GDM1 (cell line): ENCODE measurements around the gene C3.
"Not testable (repeated sequence)": the region's sequence is repeated elsewhere in the genome, so short reads cannot be mapped to it uniquely, and the experiment has no call there.

Source experiments
- DNase-seq: peaks from one replicate; lab custom pipeline; 2025; lab: John Stamatoyannopoulos, UW

Gene C3

DNA sequence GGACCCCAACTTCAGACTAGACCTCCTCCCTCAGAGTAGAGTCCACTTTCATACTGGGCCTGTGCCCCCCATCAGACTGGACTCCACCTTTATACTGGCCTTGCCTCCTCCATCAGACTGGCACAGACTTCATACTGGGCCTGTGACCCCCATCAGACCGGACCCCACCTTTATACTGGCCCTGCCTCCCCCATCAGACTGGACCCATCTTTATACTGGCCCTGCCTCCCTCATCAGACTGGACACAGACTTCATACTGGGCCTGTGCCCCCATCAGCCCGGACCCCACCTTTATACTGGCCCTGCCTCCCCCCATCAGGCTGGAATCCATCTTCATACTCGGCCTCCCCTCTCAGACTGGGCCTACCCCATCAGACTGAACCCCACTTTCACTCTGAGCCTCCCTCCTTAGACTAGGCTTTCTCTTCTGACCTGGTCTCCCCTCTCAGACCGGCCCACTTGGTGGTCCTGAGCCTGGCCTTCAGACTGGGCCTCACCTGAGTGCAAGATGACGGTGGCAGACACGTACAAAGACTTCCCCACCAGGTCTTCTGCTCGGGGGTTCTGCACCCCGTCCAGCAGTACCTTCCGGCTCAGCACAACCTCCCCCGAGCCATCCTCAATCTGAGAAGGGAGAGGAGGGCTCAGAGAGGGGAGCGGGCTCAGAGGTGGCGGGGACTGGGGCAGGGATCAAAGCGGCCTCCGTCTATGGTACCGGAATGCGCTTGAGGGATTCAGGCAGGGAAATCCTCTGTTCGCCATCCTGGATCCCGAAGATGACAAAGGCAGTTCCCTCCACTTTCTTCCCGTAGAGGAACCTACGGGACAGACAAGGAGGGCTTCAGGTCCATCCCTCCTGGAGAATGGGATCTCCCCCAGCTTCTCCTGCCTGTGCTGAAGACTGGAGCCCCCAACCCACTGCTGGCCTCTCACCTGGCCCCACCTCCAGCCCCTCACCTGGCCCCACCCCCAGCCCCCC lies 7.5 kb downstream of the C3 start:
- no peak for DNase-seq

GRCh38 chr19:6712231-6712630 lies 8.2 kb downstream of the C3 start:
- DNase-seq: no peak

GRCh38 chr19:6711605-6712004 lies 8.8 kb downstream of the C3 start:
- no peak for DNase-seq

DNA sequence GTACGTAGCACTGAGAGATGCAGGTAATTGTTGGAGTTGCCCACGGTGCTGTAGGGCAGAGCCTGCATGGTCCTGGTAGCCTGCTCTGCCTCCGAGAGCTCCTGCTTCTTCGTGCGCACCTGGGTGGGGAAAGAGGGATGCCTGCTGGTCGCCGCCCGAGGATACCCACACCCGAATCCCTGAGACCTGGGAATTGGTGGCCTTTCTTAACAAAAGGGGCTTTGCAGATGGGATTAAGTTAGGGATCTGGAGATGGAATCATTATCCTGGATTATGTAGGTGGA lies 9.4 kb downstream of the C3 start:
- no peak for DNase-seq

GRCh38 chr19:6710273-6711077 lies 10.0 kb downstream of the C3 start:
- DNase-seq: no peak

- DNase-seq: no peak
Observed at GRCh38 chr19:6709549-6709948, 10.9 kb downstream of the C3 start.

- not testable (repeated sequence) for DNase-seq
Observed at GRCh38 chr19:6708913-6709312, 11.5 kb downstream of the C3 start.

DNA sequence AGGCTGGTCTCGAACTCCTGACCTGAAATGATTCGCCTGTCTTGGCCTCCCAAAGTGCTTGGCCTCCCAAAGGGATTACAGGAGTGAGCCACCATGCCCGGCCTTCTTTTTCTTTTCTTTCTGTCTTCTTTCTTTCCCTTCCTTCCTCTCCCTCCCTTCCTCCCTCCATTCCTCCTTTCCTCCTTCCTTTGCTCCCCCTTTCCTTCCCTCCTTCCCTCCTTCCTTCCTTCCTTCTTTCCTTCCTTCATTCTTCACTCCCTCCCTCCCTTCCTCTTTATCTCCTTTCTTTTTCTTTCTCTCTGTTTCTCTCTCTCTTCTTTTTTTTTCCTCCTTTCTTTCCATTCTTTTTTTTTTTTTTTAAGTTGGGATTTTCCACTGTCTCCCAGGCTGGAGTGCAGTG lies 12.1 kb downstream of the C3 start:
- DNase-seq: no peak

- no peak for DNase-seq
Observed at GRCh38 chr19:6707658-6708018, 12.8 kb downstream of the C3 start.

GRCh38 chr19:6707011-6707657 lies 13.3 kb downstream of the C3 start:
- no peak for DNase-seq

GRCh38 chr19:6706633-6706958 lies 13.9 kb downstream of the C3 start:
- DNase-seq: no peak

DNA sequence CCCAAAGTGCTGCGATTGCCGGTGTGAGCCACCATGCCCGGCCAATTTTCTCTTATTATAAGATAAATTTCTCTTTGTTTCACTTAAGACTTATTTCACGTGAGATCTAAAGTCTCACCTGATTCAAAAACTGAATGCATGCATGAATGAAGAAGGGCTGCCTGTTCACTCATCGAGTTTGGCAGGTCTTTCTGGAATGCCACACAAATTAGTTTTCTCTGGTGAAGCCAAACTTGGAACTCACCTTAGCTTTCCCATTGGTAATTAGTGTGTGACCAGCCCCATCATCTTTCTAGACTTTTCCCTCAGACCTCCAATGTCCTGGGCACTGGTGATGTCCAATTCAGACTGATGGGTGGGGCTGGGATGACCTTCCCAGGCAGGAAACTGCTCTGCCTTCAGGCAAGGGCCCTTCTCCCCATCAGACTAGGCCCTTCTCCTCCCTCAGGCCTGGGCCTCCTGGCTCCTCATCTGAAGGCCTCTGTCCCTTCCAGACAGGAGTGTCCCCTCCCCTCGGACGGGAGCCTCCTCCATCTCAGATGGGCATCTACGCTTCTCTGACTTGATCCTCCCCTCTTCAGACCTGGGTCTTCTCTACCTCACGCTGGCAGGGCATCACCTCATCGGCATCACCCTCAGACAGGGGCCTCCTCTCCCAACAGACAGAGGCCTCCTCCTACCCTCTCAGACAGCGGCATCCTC lies 14.4 kb downstream of the C3 start:
- DNase-seq: no peak

GRCh38 chr19:6700586-6701316 lies 19.7 kb downstream of the C3 start:
- DNase-seq: no peak

GRCh38 chr19:6699935-6700334 lies 20.5 kb downstream of the C3 start:
- DNase-seq: no peak

- DNase-seq: no peak
Observed at GRCh38 chr19:6697291-6697690, 23.2 kb downstream of the C3 start.

DNA sequence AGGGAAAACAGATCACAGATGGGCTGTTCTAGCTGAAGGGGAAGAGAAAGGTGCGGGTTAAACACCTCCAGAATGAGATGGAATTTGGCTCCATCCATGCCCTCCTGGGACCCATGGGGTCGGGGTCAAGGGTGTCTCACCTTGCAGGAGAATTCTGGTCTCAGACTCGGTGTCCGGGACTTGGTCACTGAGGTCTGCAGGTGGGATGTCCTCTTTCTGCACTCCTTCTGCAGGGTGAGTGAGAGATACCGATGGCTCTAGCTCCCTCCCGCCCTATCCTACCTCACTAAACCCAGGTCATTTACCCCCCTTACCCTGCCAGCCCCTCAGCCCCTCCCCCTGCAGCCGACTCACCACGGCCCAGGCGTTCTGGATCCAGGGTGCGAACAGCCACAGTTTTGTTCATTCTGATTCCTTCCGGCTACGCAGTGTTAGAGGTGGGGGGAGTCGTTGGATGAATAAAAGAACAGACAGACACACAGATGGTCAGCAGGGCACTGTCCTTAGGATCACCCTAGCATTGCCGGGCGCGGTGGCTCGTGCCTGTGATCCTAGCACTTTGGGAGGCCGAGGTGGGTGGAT lies 24.1 kb downstream of the C3 start:
- no peak for DNase-seq

DNA sequence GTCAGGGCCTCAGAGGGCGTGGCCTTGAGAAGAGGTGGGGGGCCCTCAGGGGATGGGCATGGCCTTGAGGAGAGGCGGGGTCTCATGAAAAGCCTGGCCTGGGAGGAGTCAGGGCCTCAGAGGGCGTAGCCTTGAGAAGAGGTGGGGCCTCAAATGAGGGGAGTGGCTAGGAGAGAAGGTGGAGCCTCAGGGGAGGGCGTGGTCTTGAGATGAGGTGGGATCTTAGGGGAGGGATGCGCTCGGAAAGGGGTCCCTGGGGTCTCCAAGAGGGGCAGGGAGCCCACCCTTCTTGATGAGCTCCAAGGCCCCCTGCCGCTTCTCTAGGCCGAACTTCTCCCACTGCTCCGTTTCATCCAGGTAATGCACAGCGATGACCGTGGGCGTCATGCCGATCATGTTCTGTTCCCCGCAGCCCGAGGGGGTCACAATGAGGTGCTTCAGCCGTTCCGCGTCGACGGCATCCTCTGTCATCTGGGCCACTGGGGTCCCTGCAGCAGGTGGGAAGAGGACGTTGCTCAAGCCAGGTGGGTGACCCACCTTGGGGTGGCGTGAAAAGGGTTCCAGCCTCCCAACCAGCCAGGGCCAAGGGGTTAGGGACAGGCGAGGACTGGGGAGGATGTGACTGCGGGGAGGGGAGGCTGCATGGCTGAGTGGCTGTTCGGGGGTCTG lies 26.2 kb downstream of the C3 start:
- DNase-seq: no peak

DNA sequence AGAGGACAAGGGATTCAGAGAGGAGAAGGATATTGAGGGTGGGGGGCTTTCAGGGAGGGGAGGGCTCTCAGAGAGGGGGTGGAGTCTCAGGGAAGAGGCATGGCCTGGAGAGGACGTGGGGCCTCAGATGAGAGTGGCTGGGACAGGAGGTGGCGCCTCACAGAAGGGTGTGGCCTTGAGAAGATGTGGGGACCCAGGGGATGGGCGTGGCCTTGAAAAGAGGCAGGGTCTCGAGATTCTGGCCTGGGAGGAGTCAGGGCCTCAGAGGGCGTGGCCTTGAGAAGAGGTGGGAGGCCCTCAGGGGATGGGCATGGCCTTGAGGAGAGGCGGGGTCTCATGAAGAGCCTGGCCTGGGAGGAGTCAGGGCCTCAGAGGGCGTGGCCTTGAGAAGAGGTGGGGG lies 26.8 kb downstream of the C3 start:
- no peak for DNase-seq

DNA sequence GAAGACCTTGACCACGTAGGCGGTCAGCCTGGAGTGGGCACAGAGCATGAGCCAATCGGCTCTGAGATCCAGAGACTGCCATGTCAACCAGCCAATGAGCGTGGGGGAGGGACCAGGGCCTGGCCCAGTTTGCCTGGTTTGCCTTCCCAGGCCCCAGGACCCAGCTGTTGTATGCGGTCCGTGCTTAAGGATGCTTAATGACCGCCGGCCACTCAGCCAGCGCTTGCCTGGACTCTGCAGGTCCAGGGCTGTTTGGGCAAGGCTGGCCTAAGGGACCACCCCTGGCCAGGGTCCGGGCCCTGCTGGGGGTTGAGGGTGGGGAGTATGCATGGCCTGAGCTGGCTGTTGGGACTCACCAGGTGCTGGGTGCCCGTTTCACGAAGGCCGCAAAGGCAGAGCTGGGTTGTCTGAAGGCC lies 27.4 kb downstream of the C3 start:
- DNase-seq: no peak

GRCh38 chr19:6692027-6692426 lies 28.4 kb downstream of the C3 start:
- no peak for DNase-seq

GRCh38 chr19:6691342-6691741 lies 29.1 kb downstream of the C3 start:
- no peak for DNase-seq
